GM13976 (cell line): Measurements from ENCODE around the gene ZBTB22.

ENCODE experiments used
- DNase-seq: peaks from one replicate; pipeline ENCODE4 v3.0.0; 2012; ENCODE audit warnings: low spot score
- CTCF ChIP-seq: IDR thresholded peaks from 2 replicates; pipeline ENCODE4 v1.5.1; 2012; ENCODE audit warnings: borderline replicate concordance, mild to moderate bottlenecking; ENCODE audit not compliant: insufficient read depth; ENCODE audit errors: extremely low read depth, missing control alignments, control extremely low read depth
- in situ Hi-C: fragments of 300-500 bp; cut with MboI; formaldehyde crosslinking; loops from one replicate; pipeline ENCODE4 v1.12.0; 2022; ENCODE audit warnings: low sequenced_read_pairs, mixed read lengths, inconsistent platforms; ENCODE audit not compliant: unreplicated experiment

The ZBTB22 gene

GRCh38 chr6:33336495-33336894 is 19.0 kb upstream of the ZBTB22 start:
- in situ Hi-C loops = no loop called here
- no peak for TF ChIP-seq CTCF
- DNase-seq = no peak

GRCh38 chr6:33335916-33336315 is 18.4 kb upstream of the ZBTB22 start:
- DNase-seq = no peak
- in situ Hi-C loops = no loop called here
- no peak for TF ChIP-seq CTCF

GRCh38 chr6:33333666-33334065 is 16.1 kb upstream of the ZBTB22 start:
- DNase-seq = peak; percentile 0
- TF ChIP-seq CTCF = no peak
- in situ Hi-C loops = no loop called here

GRCh38 chr6:33330736-33331135 is 13.2 kb upstream of the ZBTB22 start:
- TF ChIP-seq CTCF = no peak
- no peak for DNase-seq
- in situ Hi-C loops = no loop called here

GRCh38 chr6:33329058-33329457 is 11.5 kb upstream of the ZBTB22 start:
- in situ Hi-C loops = no loop called here
- no peak for DNase-seq
- no peak for TF ChIP-seq CTCF

GRCh38 chr6:33324125-33324524 is 6.6 kb upstream of the ZBTB22 start:
- peak; percentile 45 for DNase-seq
- in situ Hi-C loops = no loop called here
- TF ChIP-seq CTCF = no peak

GRCh38 chr6:33323623-33323948 is 6.0 kb upstream of the ZBTB22 start:
- DNase-seq = no peak
- no peak for TF ChIP-seq CTCF
- in situ Hi-C loops = no loop called here
